GM19324 (cell line): ENCODE data around the gene FBXW12.

ENCODE experiments used
- ATAC-seq: cut with Tn5 transposase; IDR thresholded peaks from one replicate; pipeline ENCODE4 v1.9.1; 2021; ENCODE audit warnings: mild to moderate bottlenecking, moderate library complexity; ENCODE audit not compliant: unreplicated experiment, low FRiP score

The FBXW12 gene

DNA sequence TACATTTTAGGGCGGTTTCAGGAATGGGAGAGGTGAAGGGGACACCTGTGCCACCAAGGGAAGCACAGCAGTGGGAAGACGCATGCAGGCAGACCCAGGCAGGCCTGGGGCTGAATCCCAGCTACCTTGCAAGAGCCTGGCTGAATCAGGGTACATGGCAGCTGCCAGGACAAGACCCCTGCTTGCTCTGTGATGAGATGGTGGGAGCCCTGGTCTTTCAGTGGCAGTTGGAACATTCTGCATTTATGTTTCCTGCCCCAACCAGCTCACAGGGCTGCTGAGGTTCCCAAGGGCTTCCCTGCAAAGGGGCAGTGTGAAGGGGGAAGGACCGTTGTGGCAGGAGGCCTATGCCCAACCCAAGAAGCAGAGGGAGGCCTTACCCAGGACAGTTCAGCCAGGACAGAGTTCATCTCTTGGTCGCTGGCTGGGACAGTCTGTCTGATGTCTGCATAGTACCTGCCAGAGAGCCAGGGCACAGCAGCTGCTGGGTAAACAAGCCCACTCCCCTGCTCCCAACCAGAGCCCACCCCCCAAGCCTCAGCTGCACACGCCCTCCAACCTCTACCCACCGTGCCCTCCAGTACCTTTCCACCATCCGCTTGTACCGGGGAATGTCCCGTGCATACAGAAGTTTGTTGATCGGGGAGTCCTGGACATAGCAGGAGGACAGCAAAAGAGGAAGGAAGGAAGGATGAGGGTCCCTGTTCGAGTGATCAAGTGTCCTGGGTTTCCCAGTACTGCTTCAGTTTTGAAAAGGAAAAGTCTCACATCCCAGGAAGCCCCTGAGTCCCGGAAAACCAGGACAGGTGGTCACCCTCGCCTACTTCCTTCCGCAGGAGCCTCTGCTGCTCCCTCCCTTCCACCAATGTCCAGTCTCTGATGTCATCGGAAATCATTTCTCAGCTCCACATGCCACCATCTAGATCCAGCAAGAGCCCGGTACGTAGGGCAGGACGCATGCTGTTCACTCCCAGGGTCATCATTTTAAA, 34.7 kb downstream of the FBXW12 start:
- ATAC-seq = no peak

DNA sequence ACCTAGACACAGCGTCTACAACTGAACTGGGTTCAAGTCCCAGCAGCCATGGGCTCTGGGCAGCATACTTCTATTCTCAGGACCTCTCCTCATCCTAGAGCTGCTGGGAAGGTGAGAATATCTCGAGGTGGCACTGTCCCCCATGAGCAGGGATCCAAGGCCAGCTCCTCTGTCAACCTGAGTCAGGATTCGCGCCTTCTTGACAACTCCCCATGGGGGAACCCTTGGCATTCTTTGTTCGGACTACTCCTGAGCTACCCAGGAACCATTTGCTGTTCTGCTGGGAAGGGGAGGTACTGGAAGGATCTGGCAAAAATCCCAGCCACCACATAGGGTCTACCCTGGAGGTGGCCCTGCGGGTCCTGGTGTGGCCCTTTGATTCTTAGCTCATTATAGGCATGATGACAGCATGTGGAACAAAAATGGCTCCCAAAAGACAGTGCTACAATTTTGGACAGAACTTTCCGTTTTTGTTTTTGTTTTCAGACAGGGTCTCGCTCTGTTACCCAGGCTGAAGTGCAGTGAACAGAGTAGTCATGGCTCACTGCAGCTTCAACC, 35.6 kb downstream of the FBXW12 start:
- no peak for ATAC-seq

DNA sequence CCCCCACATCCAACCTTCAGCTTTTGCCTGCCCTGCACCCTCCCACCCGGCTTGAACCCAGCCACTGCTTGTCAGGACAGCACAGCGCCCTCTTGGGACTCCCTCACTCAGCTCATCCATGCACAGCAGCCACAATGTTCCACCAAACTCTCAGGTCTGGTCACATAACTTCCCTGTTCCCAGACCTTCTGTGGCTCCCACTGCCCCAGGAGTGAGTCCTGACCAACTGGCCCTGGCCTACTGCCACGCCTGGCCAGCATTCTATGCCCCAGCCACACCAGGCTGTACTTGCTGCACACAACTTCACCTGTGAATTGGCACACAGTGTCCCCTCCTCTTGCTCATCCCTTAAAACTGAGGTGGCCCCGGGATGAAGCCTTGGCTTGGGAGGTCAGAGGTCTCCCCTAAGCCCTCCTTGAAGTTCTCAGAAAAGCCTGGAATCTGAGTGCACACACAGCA, 36.8 kb downstream of the FBXW12 start:
- no peak for ATAC-seq

DNA sequence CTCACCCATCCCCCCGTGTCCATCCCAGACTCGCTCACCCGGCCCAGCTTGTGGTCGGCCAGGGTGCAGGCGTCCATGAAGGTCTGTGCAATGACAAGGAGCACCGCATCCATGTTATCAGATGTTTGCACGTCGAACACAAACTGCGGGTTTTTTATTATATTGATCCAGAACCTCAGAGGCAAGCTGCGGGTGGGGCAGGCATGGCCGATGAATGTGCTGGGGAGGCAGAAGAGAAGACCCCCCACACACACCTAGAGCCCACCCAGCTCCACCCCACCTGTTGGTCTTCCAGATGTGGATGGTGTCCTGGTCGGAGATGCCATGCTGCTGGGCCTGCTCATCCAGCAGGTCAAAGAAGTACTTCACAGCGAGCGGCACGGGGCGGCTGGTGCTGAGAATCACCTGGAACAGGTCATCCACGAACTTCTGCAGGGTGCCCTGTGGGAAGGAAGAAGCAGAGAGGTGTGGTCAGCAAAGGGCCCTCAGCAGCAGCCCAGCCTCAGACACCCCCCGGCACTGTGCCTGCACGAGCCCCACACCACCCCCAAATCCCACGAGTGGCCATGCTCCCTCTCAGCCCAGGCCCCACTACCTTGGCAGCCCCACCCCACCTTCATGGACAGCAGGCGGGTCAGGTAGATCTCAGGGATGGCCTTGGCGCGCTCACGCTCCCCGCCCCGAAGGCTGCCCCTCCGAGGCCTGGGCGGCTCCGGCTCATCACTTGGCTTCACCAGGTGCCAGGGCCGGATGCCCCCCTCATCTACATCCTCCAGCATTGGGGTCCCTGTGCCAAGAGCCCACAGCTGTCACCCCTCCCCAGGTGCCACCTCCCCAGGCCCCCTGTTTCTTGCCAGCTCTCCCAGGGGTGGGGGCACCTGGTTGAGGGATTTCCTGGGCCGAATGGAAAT, 37.5 kb downstream of the FBXW12 start:
- ATAC-seq = no peak

DNA sequence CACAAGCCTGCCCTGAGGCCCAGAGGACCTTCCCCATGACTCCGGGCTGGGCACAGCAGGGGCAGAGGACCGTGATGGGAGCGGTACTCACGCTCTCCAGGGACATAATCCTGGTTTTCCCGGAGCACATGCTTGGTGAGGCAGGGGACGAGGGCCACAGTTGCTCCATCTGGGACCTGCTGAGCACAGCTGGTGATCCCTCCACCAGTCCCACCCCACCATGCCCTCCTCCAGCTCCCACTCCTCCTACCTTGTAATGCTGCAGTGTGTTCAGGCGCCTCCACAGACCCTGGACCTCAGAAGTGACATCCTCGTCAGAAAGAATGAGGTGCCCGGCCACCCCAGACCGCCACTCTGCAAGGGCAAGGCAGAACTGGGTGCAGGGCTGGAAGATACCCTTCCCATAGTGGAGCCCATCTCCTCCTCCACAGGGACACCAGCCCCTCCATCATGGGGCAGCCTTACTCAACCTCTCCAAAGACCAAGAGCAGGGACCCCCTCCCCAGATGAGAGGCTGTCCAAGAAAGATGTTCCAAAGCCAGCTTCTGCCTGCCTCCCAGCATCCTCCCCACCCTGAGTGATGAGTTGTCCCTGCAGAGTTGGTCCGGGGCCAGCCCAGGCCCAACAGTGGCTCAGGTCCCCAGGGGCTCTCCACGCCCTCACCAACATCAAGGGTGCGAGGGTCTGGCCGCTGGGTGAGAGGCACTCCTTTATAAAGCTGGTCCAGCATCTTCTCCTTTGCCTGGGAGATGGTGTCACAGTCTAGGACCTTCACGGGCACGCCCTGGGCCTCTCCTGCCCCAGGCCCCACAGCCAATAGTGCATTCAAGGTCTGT, 38.4 kb downstream of the FBXW12 start:
- ATAC-seq = no peak

DNA sequence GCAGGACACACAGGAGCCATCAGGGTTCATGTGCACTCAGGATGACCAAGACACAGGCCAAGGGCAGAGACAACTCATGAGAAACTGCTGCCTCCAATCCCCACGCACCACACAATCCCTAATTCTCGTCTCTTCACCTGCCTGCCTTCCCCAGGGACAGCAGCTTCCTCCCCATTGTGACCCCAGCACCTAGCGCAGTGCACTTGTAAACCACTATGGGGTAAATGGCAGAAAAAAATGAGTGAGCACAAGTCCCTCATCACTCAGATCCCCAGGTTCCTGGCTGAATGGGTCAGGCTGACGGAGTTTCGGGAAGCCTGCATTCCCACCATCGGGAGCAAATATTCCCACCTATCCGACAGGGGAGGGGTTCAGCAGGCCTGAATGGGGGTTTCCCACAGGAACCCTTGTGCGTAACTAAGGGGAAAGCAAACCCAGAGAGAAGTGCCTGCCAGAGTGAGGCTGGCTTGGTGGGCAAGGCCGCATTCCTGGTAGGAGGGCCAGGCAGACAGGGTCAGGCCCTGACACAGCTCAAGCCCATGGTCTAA, 39.1 kb downstream of the FBXW12 start:
- no peak for ATAC-seq

DNA sequence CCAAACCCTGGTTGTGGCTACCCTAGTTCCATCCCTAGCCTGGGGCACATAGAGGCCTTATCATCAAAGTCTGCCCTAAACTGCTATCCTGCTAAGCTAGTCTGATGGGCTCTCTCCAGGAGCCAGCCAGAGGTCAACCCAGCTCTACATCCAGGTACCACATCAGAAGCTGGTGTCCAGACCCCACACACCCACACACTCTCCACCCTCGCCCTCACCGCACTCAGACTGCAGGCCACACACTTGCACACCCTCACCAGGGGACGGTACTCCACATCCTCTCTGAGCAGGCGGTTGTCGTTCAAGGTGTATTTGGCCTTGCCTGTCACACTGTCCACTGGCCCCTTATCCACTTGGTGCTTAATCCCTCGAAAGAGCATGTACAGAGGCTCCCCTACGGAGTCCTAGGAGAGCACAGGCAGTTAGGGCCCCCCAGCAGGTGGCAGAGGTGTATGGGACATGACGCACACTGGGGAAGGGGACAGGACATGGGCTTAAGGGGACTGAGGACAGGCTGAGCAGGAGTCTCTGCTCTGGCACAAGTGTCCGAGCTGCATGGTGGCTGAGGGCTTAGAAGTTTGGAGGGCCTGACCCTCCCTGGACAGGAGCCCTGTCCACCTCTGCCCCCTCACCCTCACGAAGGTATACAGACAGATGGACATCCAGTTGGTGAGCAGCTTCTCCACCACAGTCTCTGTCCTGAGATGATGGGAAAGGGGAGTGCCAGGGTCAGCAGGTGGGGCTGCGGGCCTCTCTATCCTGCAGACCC, 39.8 kb downstream of the FBXW12 start:
- ATAC-seq = no peak

DNA sequence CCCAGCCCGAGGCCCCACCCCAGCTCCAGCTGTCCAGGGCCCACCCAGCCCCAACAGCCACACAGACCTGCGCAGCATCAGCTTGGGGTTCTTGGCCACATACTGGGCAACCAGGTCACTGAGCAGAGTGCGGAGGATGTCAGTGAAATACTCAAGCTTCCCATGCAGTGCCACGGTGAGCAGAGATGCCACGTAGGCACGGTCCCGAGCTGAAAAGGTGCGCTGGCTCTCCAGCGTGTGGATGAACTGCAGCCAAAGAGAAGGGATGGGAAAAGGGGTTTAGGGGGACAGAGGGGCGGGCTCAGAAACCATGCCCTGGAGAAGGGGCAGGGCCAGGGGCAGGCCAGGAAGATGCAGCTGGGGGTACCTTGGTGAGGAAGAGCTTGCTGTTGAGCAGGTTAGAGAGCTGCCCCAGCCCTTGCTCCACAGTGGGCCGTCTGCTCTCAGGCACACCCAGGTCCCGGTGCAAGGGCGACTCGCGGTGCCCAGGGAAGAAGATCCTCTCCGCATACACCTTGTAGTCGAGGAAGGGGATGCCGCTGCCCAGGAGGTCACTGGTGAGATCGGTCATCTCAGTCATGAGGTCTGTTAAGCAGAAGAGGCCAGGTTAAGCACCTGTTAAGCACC, 40.5 kb downstream of the FBXW12 start:
- ATAC-seq = no peak

DNA sequence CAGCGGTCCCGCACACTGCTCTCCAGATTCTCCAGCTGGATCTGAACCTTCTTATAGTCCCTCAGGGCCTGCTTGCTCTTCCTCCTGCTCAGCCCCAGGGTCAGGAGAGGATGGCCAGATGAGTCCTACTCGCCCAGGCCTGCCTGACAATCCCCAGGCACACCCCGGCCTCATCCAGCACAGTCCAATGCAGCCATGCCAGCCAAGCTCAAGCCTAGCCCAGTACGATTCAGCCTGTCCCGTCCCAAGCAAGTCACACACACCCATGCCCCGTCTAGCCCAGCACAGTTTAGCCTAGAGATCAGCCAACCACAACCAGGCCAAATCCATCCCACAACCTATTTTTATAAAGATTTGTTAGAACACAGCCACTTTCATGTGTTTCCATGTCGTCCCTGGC, 41.1 kb downstream of the FBXW12 start:
- no peak for ATAC-seq

DNA sequence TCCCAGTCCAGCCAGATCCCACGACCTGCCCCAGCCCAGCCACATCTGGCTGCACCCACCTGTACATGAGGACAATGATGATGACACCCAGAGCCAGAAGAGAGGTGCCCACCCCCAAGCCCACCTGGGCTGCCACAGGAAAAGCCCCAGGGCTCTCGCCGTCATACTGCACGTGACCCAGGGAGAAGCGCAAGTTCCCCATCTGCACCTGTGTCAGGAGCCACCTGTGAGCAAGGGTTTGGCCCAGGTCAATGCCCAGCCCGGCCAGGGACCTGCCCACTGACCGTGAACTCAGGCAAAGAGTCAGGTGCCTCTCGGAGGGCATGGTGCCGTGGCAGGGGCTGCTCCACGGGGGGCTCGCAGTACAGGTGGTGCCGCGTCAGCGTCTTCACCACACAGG, 41.6 kb downstream of the FBXW12 start:
- no peak for ATAC-seq

DNA sequence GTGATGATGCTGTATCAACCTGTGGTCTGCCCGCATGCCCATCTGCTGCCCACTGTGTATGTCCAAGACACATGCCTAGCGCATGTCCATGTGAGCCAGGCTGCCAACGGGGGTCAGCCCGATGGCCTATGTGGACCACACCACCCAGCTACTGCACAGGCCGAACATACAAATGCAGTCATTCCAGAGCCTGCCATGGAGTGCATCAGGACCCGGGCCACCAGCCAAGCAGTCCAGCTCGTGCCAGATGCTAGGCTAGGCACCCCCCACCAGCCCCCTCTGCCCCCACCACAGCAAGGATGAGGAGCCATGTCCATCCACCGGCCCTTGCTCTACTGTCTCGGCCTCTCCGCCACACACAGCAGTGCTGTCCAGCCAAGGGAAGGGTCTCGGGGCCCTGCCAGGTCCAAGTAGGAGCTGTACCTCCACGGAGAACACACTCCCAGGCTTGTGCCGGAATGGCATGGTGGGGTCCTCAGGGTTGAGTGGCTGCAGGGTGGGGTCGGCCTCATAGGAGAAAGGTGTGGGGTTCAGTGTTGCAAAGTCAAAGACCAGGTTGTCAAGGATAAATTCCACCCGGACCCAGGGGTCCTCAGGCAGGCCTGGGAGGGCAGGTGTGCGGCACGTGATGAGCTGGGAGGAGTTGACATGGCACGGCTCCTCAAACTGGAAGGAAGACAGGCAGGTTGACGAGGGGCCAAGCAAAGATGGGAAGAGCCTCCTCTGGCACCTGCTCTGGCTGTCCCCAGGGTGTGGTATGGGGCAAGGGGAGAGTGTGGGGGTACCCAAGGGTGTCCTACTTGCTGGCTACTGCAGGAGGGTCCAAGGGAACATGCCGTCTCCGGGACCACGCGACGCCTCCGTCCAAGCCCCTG, 42.6 kb downstream of the FBXW12 start:
- no peak for ATAC-seq

DNA sequence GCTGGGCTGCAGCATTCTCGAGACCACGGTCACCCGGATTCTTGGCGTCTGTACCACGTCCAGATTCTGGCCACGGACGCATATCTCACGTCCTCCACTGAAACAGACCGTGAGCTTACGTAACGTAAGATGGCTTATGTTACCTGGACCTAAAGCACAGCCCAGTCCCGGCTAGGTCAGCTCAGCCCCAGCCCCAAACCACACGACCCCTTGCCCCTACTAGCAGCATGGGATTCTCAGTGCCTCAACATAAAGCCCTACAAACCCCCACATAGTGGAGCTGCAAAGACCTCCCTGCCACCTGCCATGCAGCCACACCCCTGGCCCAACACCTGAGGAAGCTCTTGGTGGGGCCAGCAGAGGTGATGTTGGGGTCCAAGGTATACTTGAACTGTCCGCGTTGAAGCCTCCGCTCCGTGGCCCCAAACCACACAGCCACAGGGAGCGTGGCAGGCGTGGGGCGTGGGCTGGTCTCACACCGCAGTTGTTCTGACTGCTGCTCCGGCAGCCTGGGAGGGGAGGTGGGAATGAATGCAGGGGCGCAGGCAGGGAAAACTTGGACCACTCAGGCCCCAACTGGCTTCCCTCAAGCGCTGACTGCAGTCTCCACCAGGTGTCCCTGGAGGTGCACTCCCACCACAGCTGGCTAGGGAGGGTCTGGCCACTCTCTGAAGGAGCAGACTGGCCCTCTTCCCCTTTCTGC, 43.4 kb downstream of the FBXW12 start:
- no peak for ATAC-seq

DNA sequence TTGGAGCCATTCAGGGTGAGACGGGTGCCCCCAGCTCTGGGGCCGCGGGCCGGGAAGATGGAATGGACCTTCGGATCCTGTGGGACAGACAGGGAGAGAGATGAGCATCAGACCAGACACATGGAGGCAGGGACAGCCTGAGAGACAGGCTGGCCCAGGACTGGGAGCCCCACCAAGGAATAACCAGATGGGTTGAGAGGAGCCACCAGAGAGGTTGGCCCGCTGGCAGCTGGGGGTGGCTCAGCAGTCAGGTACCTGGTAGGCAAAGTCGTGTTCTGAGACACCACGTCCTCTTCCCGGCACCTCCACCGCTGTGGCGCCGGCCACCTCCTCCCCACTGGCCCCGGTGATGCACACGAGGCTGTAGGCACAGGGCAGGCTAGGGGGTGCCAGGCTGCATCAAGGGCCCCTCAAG, 44.1 kb downstream of the FBXW12 start:
- no peak for ATAC-seq

DNA sequence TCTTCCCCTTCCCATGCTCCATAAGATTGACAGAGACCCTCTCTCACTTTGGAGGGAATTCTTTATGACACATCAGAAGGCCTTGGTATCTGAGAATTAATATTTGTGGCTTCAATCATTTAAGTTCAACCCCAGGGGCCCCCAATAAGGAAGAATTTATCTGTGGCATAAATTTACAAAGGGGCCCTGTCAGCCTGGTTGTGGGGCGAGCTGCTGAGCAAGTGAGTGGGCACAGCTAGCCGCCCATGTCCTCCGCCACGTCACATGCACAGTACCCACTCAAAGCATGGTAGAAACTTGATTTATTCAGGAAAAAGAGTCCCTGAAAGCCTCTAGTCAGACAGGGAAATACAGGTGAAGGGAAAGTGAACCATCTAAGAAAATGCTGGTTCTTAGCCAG, 44.5 kb downstream of the FBXW12 start:
- ATAC-seq = no peak

DNA sequence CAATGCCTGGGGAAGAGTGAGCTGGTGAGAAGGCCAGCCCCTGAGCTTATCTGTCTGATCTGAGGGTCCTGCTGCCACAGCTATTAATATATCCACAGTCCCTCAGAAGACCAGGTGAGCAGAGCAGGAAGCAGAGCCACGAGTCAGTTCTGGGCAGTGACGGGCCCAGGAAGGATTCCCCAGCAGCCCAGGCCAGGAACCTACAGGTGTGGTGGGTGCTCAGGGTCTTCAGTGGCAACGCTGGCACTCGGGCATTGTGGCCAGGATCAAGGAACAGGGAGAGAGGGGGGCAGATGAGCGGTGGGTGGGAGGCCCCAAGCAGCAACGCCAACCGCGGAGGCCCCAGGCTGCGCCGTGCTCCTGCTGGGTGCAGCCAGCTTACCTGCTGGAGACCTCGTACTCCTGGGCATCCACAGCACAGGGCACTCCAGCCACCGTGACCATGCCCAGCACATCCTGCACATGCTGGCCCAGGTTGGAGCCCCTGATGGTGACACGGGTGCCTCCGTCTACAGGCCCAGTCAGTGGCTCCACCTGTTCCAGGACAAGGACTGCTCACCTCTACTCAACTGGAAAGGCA, 45.6 kb downstream of the FBXW12 start:
- ATAC-seq = no peak

DNA sequence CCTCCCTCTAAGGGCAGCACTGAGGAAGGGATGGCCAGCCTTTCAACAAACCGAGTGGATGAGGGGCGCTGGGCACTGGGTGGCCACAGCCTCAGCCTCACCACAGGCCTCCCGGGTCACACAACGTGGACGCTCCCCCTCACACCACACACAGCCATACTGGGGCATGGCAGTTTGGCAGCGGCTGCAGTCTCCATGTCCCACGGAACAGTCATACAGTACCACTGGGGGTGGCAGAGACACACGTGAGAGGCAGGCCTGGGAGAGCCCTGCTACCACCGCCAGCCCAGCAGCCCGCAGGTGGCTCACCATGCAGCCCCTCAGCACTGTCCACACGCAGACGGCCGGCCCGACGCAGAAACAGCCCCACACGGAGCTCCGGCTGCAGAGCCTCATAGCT, 46.1 kb downstream of the FBXW12 start:
- ATAC-seq = no peak

DNA sequence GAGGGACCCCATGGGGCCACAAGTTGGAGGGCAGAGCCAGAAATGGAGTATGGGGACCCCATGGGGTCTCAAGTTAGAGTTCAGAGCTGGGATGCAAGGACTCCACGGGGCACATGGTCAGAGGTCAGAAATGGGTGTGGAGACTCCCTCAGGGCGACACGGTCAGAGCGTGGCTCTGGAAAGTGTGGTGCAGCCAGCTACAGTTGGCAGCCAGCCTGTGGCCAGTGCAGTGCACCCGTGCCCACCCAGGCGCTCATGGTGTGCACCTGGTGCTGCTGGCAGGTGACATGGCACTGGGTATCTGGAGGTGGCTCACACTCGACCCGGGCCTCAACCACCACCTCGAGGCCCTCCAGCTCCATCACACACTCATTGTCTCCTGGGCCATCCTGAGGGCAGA, 46.6 kb downstream of the FBXW12 start:
- no peak for ATAC-seq
